22Rv1 (cell line): Measurements from ENCODE around the gene ATP6V0E2.

Experiments
- CTCF ChIP-seq: fragments of 450-650 bp; IDR thresholded peaks from 2 replicates; pipeline ENCODE4 v1.5.1; 2017; ENCODE audit warnings: mild to moderate bottlenecking
- ZFX ChIP-seq: fragments of 450-650 bp; IDR thresholded peaks from 2 replicates; pipeline ENCODE4 v1.6.1; 2017; ENCODE audit warnings: antibody characterized with exemption, borderline replicate concordance

- TF ChIP-seq CTCF = no peak
- no peak for TF ChIP-seq ZFX
Observed at GRCh38 chr7:149882248-149883047, 8.7 kb downstream of the ATP6V0E2 start.
